DND-41 (cell line): ENCODE results near the gene FAM227B.

Experiments used
- CTCF ChIP-seq: IDR thresholded peaks from 2 replicates; pipeline ENCODE4 v1.5.1; 2012; ENCODE audit warnings: borderline replicate concordance, low read length, moderate library complexity, mild to moderate bottlenecking; ENCODE audit not compliant: poor library complexity, severe bottlenecking; ENCODE audit errors: extremely low read depth
- EZH2 ChIP-seq: IDR thresholded peaks from 3 replicates; pipeline ENCODE4 v1.6.1; 2012; ENCODE audit warnings: borderline replicate concordance, low read depth, mild to moderate bottlenecking, moderate library complexity, low read length, inconsistent platforms; ENCODE audit not compliant: severe bottlenecking

GRCh38 chr15:49472338-49472737 lies 148.3 kb downstream of the FAM227B start:
- no peak for TF ChIP-seq CTCF
- TF ChIP-seq EZH2, result no peak
